ENCODE measurements around the gene TRIM47. TPM values are rescaled to one million over a fixed set of nuclear protein-coding genes. Genes with fewer than 3 reads are reported as not detected.

The TRIM47 gene
- total and polyA plus RNA-seq, 2 of the 13 experiments (the other 11 are each of a cell fraction or from before 2014, with no cell fraction given) = 33.5 to 82.0 TPM

- TF ChIP-seq PRPF4 (IDR thresholded peaks at IDR 0.05; ENCODE audit: low read depth, low read length, poor library complexity, severe bottlenecking) = no peak
- TF ChIP-seq KDM5A (IDR thresholded peaks at IDR 0.05; ENCODE audit: borderline replicate concordance, low read length) = peak; percentile 42; the same call in 1 of the 2 replicates
- no peak; the same call in 1 of the 2 replicates for TF ChIP-seq ZNF552 (CRISPR knock-in tag; IDR thresholded peaks at IDR 0.05; ENCODE audit: borderline replicate concordance)
- TF ChIP-seq HIVEP1 (CRISPR knock-in tag; IDR thresholded peaks at IDR 0.05) = peak; percentile 93
- TF ChIP-seq, protein P1, sequence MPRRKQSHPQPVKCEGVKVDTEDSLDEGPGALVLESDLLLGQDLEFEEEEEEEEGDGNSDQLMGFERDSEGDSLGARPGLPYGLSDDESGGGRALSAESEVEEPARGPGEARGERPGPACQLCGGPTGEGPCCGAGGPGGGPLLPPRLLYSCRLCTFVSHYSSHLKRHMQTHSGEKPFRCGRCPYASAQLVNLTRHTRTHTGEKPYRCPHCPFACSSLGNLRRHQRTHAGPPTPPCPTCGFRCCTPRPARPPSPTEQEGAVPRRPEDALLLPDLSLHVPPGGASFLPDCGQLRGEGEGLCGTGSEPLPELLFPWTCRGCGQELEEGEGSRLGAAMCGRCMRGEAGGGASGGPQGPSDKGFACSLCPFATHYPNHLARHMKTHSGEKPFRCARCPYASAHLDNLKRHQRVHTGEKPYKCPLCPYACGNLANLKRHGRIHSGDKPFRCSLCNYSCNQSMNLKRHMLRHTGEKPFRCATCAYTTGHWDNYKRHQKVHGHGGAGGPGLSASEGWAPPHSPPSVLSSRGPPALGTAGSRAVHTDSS (CRISPR knock-in tag; conservative IDR thresholded peaks at IDR 0.05) = no peak
- peak; percentile 82; the same call in 1 of the 2 replicates for TF ChIP-seq ZNF619 (CRISPR knock-in tag; IDR thresholded peaks at IDR 0.05)
- TF ChIP-seq ZNF704 (CRISPR knock-in tag; IDR thresholded peaks at IDR 0.05; ENCODE audit: borderline replicate concordance) = peak; percentile 89; the same call in 1 of the 2 replicates
- peak; percentile 95; the same call in 1 of the 2 replicates for TF ChIP-seq HOXA5 (CRISPR knock-in tag; IDR thresholded peaks at IDR 0.05)
- TF ChIP-seq, protein P2, sequence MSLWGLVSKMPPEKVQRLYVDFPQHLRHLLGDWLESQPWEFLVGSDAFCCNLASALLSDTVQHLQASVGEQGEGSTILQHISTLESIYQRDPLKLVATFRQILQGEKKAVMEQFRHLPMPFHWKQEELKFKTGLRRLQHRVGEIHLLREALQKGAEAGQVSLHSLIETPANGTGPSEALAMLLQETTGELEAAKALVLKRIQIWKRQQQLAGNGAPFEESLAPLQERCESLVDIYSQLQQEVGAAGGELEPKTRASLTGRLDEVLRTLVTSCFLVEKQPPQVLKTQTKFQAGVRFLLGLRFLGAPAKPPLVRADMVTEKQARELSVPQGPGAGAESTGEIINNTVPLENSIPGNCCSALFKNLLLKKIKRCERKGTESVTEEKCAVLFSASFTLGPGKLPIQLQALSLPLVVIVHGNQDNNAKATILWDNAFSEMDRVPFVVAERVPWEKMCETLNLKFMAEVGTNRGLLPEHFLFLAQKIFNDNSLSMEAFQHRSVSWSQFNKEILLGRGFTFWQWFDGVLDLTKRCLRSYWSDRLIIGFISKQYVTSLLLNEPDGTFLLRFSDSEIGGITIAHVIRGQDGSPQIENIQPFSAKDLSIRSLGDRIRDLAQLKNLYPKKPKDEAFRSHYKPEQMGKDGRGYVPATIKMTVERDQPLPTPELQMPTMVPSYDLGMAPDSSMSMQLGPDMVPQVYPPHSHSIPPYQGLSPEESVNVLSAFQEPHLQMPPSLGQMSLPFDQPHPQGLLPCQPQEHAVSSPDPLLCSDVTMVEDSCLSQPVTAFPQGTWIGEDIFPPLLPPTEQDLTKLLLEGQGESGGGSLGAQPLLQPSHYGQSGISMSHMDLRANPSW (CRISPR knock-in tag; IDR thresholded peaks at IDR 0.05; ENCODE audit: borderline replicate concordance) = 0 out of 2 replicates have a peak, but pooled peaks have one; percentile 68
- TF ChIP-seq ZZZ3 (CRISPR knock-in tag; IDR thresholded peaks at IDR 0.05; ENCODE audit: borderline replicate concordance) = peak; percentile 66; the same call in 1 of the 2 replicates
- TF ChIP-seq ZNF720 (CRISPR knock-in tag; IDR thresholded peaks at IDR 0.05) = no peak; the same call in 1 of the 2 replicates
- TF ChIP-seq REXO4 (CRISPR knock-in tag; IDR thresholded peaks at IDR 0.05; ENCODE audit: borderline replicate concordance) = peak; percentile 63; the same call in 1 of the 2 replicates
- no peak for TF ChIP-seq FOXP1 (IDR thresholded peaks at IDR 0.05)
- TF ChIP-seq FOXP1 (CRISPR knock-in tag; IDR thresholded peaks at IDR 0.05) = peak; percentile 73; the same call in 1 of the 2 replicates
- TF ChIP-seq REL (CRISPR knock-in tag; conservative IDR thresholded peaks at IDR 0.05) = peak; percentile 72; the same call in 1 of the 2 replicates
- no peak for TF ChIP-seq GPN1 (CRISPR knock-in tag; IDR thresholded peaks at IDR 0.05; ENCODE audit: borderline replicate concordance)
- peak; percentile 30; the same call in 1 of the 2 replicates for TF ChIP-seq ONECUT2 (CRISPR knock-in tag; IDR thresholded peaks at IDR 0.05)
- TF ChIP-seq PCBP2 (optimal IDR thresholded peaks at IDR 0.05; ENCODE audit: low read depth, low read length, poor library complexity, severe bottlenecking) = no peak
- TF ChIP-seq SMC3 (IDR thresholded peaks at IDR 0.05; ENCODE audit: low read length) = no peak
- peak; percentile 92; the same call in 1 of the 2 replicates for TF ChIP-seq ZNF138 (CRISPR knock-in tag; IDR thresholded peaks at IDR 0.05; ENCODE audit: low read depth)
Observed at GRCh38 chr17:75846692-75847613, 31.4 kb downstream of the TRIM47 start (continued).

Data from HepG2 (cell line).